Activated naive CD8-positive, alpha-beta T cell treated with anti-CD3 and anti-CD28 coated beads, Interleukin-2, amount 10 ng/mL, durations not matched to agents 7 days and 5 days (primary cell): ENCODE results near the gene DAPK3. TPM values are rescaled to one million over a fixed set of nuclear protein-coding genes. Genes with fewer than 3 reads are reported as not detected.

Experiments
- ATAC-seq: fragments of 150-1000 bp; cut with Tn5 transposase; one replicate; pipeline ENCODE4 v1.10.0; 2021; ENCODE audit warnings: low read depth, moderate library complexity
- POLR2A ChIA-PET: fragments of 350-600 bp; sonication (Branson Sonifier 250); formaldehyde crosslinking; loops from one replicate; lab custom pipeline; 2021; ENCODE audit warnings: antibody characterized with exemption; lab: Charles Lee
- DNase-seq: peaks from one replicate; pipeline ENCODE4 v3.0.0; 2021
- H3K27ac Mint-ChIP-seq: one replicate; pipeline ENCODE4 v1.8.0; 2022; ENCODE audit warnings: mild to moderate bottlenecking, mixed read lengths
- H3K27me3 Mint-ChIP-seq: one replicate; pipeline ENCODE4 v1.8.0; 2022; ENCODE audit warnings: mild to moderate bottlenecking, moderate library complexity, mixed read lengths
- H3K36me3 Mint-ChIP-seq: one replicate; pipeline ENCODE4 v1.8.0; 2021; ENCODE audit warnings: mild to moderate bottlenecking, mixed read lengths
- H3K4me1 Mint-ChIP-seq: one replicate; pipeline ENCODE4 v1.8.0; 2021; ENCODE audit warnings: mixed read lengths
- H3K4me3 Mint-ChIP-seq: one replicate; pipeline ENCODE4 v1.8.0; 2022; ENCODE audit warnings: mild to moderate bottlenecking, moderate library complexity, mixed read lengths
- H3K9me3 Mint-ChIP-seq: one replicate; pipeline ENCODE4 v1.8.0; 2021; ENCODE audit warnings: mixed read lengths
- total RNA-seq, 2 experiments: library from RNA; stranded (reverse); gene quantifications; one replicate each; pipeline ENCODE4 v1.2.3, GENCODE V29; 2021

DAPK3 gene
- total RNA-seq, 2 experiments from 2014 or later: 44.8 to 49.8 TPM

DNA sequence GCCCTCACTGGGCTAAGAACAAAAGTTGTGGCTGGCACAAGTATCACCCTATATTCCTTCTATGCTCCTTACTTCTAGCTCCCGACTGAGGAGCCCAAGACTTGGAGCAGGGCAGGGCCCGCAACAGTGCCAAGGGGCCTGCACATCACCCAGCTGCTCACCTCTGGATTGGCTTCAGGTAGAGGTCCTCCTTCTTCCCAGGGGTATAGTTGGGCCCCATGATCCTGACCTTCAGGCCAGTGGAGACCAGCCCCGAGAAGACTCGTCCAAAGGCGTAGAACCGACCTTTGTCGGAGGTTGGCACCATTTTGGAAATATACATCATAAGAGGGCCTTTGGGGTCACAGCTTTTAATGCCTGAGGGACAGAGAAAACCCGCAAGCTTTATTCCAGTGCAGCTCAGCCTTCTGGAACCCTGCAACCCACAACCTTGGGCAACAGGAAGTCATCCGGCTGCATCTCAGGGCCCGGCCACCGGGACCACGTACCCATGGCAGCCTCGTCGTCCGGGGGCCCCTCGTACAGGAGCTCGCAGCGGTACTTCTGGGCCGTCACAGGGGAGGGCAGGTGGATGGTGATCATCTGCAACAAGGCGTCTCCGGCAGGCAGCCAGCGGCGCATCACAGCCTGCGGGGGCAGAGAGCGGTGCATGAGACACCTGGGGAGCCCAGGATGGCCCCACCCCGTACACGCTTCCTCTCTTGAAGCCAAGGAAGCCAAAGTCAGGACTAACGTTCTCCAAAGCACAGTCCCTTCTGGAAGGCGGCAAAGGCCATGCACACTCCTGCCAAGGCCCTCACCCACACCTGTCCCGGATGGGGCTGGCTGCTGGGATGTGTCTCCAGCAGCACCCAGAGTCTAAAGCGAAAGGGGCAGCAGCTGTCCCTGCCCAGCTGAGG lies 9.7 kb upstream of the DAPK3 start:
- POLR2A ChIA-PET: interaction anchor here (0.6 to 1.6 kb wide), 3 partner anchors 7 to 185 kb away, joined by 4 to 8 read pairs (median 5); partner anchors contain the start of gene DAPK3
- ATAC-seq: no peak
- Mint-ChIP-seq H3K36me3 (peaks cover 36% of the 10 kb centered on the region), H3K27me3 (no peaks in the 10 kb centered on the region), H3K9me3 (no peaks in the 10 kb centered on the region), H3K27ac (no peak overlapping the region), H3K4me3 (no peak overlapping the region), H3K4me1 (peaks cover 15% of the 10 kb centered on the region)
- peak; percentile 32 for DNase-seq

DNA sequence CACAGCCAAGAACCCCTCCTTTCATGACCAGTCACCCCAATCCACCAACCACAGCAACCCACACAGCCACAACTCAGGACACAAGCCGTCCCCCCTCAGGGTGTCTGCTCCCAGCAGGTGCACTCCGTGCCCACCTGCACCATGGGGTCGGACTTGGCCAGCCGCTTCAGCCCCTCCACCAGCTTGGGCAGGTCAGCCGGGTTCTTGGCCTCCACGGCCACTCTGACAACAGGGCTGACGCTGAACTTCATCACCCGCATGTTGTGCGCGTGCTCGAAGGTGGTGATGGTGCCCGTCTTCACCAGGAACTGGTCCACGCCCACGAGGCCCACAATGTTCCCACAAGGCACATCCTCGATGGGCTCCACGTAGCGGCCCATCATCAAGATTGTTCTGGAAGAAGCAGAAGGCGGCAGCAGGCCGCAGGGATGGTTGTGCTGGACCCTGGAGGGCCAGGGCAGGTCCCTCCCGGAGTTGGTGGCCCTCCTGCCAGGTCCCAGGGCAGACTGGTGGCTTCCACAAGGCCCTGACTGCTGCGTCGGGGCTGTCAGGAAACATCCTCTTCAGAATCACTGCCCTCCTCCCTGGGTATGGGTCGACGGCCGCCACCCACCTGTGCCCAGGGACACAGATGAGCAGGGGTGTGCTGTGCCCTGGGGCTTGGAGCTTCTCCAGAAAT lies 8.9 kb upstream of the DAPK3 start:
- Mint-ChIP-seq H3K4me3 (no peak overlapping the region), H3K36me3 (peaks cover 35% of the 10 kb centered on the region), H3K27ac (no peak overlapping the region), H3K4me1 (peaks cover 15% of the 10 kb centered on the region), H3K9me3 (no peaks in the 10 kb centered on the region), H3K27me3 (no peaks in the 10 kb centered on the region)
- POLR2A ChIA-PET: interaction anchor here (0.6 to 1.6 kb wide), 2 partner anchors 8 to 483 kb away, joined by 4 to 5 read pairs; no protein-coding TSS in a partner anchor
- DNase-seq (peak; percentile 30), ATAC-seq (no peak)

DNA sequence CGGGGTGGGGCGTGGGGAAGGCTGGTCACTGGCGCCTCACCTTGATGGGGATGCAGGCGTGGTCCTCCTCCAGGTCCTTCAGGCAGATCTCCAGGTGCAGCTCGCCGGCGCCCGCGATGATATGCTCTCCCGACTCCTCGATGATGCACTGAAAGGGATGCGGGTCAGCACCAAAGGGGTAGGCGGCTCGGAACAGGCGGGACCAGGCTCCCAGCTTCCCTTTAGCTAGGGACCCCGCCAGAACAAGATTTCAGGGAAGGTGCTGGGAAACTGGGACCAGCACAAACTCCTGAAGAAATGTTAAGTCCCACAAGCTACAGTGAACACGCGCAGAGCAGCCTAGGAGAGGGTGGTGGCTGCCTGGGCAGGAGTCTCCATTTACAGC lies 8.4 kb upstream of the DAPK3 start:
- Mint-ChIP-seq H3K4me3 (no peak overlapping the region), H3K27ac (no peak overlapping the region), H3K36me3 (peaks cover 29% of the 10 kb centered on the region), H3K9me3 (no peaks in the 10 kb centered on the region), H3K27me3 (no peaks in the 10 kb centered on the region), H3K4me1 (peaks cover 15% of the 10 kb centered on the region)
- ATAC-seq (no peak), DNase-seq (peak; percentile 29)
- POLR2A ChIA-PET: interaction anchor here (0.6 to 1.6 kb wide), 4 partner anchors 9 to 483 kb away, joined by 3 to 6 read pairs (median 4); no protein-coding TSS in a partner anchor

DNA sequence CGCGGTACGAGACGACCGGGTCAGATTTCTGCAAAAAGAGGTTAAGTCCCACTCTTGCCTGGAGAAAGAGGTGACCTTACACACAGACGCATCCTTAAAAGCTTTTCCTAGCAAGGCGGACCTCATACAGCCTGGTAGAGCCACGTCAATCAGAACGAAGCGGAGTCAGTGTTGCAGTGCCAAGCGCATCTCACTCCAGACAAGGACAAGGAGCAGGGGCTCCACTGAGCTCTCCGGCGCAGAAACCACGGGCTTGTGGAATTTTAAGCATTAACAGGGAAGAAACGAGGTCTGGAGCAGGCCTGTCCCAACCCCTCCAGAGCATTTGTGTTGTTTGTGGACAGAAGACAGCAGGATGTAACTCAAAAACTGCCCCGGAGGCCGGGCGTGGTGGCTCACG lies 7.2 kb upstream of the DAPK3 start:
- POLR2A ChIA-PET: interaction anchor here (1.0 kb wide), 1 partner anchor 9 kb away, joined by 3 read pairs; no protein-coding TSS in a partner anchor
- no peaks in the 10 kb centered on the region for H3K9me3 Mint-ChIP-seq
- peaks cover 21% of the 10 kb centered on the region for H3K36me3 Mint-ChIP-seq
- no peak overlapping the region for H3K4me3 Mint-ChIP-seq
- no peak overlapping the region for H3K27ac Mint-ChIP-seq
- DNase-seq (no peak), ATAC-seq (no peak)
- peaks cover 7% of the 10 kb centered on the region for H3K4me1 Mint-ChIP-seq
- no peaks in the 10 kb centered on the region for H3K27me3 Mint-ChIP-seq

DNA sequence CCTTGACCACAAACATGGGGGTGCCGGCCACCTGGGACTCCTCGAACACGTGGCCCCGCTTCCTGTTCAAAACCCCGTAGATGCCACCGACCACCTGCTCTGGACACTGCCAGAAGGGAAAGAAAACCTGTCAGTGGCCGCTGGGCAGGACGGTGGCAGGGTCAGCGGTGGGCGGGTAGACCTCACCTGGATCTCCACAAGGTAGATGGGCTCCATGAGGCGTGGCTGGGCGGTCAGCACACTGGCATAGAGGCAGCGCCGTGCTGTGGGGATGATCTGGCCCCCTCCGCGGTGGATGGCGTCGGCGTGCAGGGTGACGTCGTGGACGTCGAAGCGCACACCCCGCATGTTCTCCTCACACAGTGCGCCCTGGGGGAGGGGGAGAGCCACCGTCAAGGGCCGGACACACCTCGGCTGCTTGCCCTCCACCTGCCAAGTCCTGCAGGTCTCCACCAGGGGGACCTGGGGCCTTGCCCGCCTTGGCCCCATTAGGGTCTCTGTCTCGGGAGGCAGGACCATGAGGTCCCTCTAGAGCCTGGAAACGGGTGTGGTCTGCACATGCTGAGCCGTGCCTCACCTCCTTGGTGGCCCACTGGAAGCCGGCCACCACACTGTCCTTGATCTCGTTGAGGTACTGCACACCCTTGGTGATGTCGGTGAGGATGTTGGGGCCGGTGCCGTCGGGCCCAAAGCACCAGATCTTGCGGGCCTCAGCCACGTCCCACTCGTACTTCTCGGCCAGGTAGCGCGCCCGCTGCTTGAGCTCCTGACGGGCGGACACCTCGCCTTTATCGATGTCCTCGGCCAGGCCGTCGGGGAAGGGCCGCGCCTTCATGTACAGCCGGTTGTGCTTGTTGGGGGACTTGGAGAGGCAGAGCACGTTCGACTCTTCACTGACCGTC lies 6.6 kb upstream of the DAPK3 start:
- Mint-ChIP-seq H3K27ac (no peak overlapping the region), H3K4me3 (no peak overlapping the region), H3K9me3 (no peaks in the 10 kb centered on the region), H3K27me3 (no peaks in the 10 kb centered on the region), H3K36me3 (peaks cover 16% of the 10 kb centered on the region), H3K4me1 (peaks cover 6% of the 10 kb centered on the region)
- DNase-seq: no peak
- POLR2A ChIA-PET: interaction anchor here (1.1 to 1.3 kb wide), 2 partner anchors 8 to 10 kb away, joined by 3 to 7 read pairs; partner anchors contain the start of gene EEF2
- no peak for ATAC-seq

DNA sequence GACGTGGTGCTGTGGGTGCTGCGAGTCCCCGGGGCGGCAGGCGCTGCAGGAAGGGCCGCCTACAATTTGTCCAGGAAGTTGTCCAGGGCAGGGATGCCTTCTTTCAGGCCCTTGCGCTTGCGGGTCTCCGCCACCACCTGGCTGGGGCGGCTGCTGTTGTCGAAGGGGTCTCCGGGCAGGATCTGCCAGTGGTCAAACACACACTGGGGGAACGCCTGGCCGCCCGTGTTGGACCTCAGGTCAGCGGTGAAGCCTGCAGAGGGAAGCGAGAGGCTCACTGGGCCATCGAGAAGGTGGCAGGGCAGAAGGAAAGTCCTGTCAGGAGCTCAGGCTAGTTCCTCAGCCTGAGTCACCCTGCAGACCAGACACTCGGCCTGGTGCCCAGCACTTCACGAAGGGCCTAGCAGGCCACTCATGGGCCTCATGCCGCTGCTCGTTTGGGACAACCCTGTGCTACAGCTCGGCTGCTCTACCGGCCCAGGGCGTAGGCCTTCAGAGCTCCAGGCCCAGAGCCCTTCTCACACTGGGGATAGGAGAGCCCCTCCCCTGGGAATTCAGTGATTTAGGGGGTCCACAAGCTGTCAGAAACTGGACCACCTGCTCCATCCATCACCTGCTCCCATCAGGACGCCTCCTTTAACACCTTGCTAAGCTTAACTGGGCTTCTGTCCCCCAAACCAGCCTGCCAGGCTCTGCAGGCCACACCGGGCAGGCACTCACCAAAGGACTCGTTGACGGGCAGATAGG lies 5.8 kb upstream of the DAPK3 start:
- ATAC-seq (no peak), DNase-seq (no peak)
- Mint-ChIP-seq H3K36me3 (peaks cover 14% of the 10 kb centered on the region), H3K27me3 (no peaks in the 10 kb centered on the region), H3K4me1 (peaks cover 6% of the 10 kb centered on the region), H3K4me3 (no peak overlapping the region), H3K27ac (no peak overlapping the region), H3K9me3 (no peaks in the 10 kb centered on the region)
- POLR2A ChIA-PET: interaction anchor here (1.1 to 1.3 kb wide), 2 partner anchors 9 to 11 kb away, joined by 3 to 7 read pairs; partner anchors contain the start of gene EEF2

DNA sequence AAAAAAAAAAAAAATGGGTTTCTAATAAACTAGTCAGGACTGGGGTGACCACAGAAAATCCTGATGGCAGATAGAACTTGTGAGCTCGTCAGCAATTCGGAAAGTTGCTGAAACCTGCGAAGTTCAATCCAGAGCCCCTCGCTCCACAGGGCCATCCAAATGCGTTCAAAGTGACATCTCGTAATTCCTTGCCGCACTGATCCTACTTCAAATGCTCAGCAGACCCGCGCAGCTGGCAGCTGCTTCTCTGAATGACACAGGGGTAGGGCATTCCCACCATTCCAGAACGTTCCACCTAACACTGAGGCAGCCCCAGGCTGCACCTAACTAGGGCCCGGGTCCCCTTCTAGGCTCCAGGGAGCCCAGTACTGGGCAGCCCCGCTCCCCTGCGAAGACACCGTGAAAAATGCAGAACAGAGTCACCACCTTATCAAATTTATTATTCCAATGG lies 4.8 kb upstream of the DAPK3 start:
- DNase-seq: no peak
- Mint-ChIP-seq H3K27me3 (no peaks in the 10 kb centered on the region), H3K4me3 (no peak overlapping the region), H3K4me1 (peaks cover 9% of the 10 kb centered on the region), H3K36me3 (peaks cover 11% of the 10 kb centered on the region), H3K27ac (no peak overlapping the region), H3K9me3 (no peaks in the 10 kb centered on the region)
- ATAC-seq: no peak
- POLR2A ChIA-PET: interaction anchor here (0.6 to 1.5 kb wide), 3 partner anchors 8 to 90 kb away, joined by 3 to 8 read pairs (median 6); partner anchors contain the start of gene EEF2

DNA sequence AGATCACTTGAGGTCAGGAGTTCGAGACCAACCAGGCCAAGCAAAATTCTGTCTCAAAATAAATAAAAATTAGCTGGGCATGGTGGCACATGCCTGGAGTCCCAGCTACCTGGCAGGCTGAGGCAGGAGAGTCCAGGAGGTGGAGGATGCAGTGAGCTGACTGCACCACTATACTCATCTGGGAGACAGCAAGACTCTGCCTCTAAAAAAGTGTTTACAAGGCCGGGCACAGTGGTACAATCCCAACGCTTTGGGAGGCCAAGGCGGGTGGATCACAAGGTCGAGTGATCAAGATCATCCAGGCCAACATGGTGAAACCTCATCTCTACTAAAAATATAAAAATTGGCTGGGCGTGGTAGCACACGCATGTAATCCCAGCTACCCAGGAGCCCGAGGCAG lies 4.2 kb upstream of the DAPK3 start:
- POLR2A ChIA-PET: interaction anchor here (1.1 to 1.5 kb wide), 2 partner anchors 9 to 10 kb away, joined by 6 to 8 read pairs; partner anchors contain the start of gene EEF2
- no peaks in the 10 kb centered on the region for H3K27me3 Mint-ChIP-seq
- H3K27ac Mint-ChIP-seq: no peak overlapping the region
- H3K9me3 Mint-ChIP-seq: no peaks in the 10 kb centered on the region
- ATAC-seq (no peak), DNase-seq (no peak)
- peaks cover 10% of the 10 kb centered on the region for H3K4me1 Mint-ChIP-seq
- H3K36me3 Mint-ChIP-seq: peaks cover 11% of the 10 kb centered on the region
- no peak overlapping the region for H3K4me3 Mint-ChIP-seq

DNA sequence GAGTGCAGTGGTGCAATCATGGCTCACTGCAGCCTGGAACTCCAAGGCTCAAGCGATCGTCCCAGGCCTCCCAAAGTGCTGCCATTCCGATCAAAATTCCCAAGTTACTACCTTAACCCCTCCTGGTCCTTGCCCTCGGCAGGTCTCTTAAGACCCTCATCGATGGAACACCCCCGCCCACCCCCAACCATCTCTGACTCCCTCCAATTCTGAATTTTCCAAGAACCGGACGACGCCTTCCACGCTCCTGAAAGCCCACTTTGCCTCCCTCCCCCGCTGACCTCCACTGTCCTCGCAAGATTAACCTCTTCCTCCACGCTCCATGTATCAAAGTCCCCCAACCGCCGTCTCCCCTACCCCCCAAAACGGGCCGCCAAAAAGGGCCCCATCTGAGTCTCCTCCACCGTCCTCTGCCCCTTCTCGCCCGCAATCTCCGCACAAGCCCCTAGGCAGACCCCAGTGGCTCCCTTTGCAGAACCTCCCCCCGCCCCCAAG lies 539 bp downstream of the DAPK3 start:
- DNase-seq (no peak), ATAC-seq (no peak)
- Mint-ChIP-seq H3K36me3 (peaks cover 6% of the 10 kb centered on the region), H3K27me3 (no peaks in the 10 kb centered on the region), H3K27ac (peak overlapping the region; percentile 82), H3K4me3 (peak overlapping the region; percentile 89), H3K9me3 (no peaks in the 10 kb centered on the region), H3K4me1 (peaks cover 15% of the 10 kb centered on the region)
- POLR2A ChIA-PET: interaction anchor here (0.8 to 2.2 kb wide), 5 partner anchors 11 to 416 kb away, joined by 4 to 34 read pairs (median 6); partner anchors contain the start of gene EEF2

DNA sequence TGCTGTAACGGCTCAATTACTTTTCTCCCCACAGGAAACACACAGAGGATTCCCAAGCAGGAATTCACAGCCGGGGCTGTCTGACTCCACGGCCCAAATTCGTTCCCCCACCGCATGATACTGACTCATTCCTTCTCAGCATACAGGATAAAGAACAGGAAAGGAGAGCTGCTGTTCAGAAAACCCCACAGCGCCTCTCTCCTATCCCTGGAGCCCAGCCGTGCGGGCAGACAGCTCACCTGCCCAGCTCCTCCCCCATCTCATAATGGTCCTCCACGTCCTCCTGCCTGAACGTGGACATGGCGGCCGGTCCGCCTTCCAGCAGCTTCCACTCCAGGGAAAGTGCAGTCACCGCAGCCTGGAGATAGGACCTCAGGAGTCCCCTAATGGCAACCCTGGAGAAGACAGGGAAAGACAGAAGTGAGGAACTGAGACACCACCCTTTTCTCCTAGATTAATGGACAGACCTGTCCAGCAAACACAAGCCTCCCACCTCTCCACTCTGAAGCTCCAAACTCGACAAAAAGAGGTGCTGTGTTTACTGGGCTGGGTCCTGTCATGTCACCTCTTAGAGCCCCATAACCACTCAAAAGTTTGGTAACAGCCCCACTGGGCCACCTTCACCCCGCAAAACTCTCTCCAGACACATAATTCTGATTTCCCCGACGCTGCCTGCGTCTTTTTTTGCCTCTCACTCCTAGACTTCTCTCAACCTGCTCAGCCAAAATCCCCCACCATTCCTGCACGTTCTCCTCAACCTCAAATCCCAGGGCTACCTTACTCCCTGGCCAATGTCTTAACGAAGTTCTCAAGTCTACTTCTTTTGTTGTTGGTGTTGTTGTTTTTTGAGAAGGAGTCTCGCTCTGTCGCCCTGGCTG lies 1.2 kb downstream of the DAPK3 start:
- no peak for DNase-seq
- no peak for ATAC-seq
- POLR2A ChIA-PET: interaction anchor here (0.6 to 1.6 kb wide), 3 partner anchors 9 to 224 kb away, joined by 3 to 11 read pairs (median 9); partner anchors contain the start of gene EEF2
- H3K27ac Mint-ChIP-seq: peak overlapping the region; percentile 82
- H3K9me3 Mint-ChIP-seq: no peaks in the 10 kb centered on the region
- no peaks in the 10 kb centered on the region for H3K27me3 Mint-ChIP-seq
- H3K4me1 Mint-ChIP-seq: peaks cover 15% of the 10 kb centered on the region
- H3K36me3 Mint-ChIP-seq: peaks cover 6% of the 10 kb centered on the region
- H3K4me3 Mint-ChIP-seq: peak overlapping the region; percentile 89
